GM12891 (cell line): ENCODE results near the gene ASIC3.
A peak's percentile ranks its signal among the peaks of the same experiment; 100 is the strongest.

Source experiments
- DNase-seq: peaks from one replicate; pipeline ENCODE4 v3.0.0; 2011; ENCODE audit warnings: low spot score; ENCODE audit not compliant: insufficient read length
- FAIRE-seq: peaks from 2 replicates; lab custom pipeline; 2011; peaks lifted over from hg19 to GRCh38; lab: Jason Lieb, UNC
- PAX5 ChIP-seq: IDR thresholded peaks from 2 replicates; pipeline ENCODE4 v1.6.1; 2011; ENCODE audit warnings: low read length, moderate library complexity, mild to moderate bottlenecking; ENCODE audit not compliant: insufficient read depth, severe bottlenecking
- POLR2A ChIP-seq: IDR thresholded peaks from 2 replicates; pipeline ENCODE4 v1.6.1; 2011; ENCODE audit warnings: low read depth, low read length, control low read depth
- POLR2AphosphoS5 ChIP-seq: IDR thresholded peaks from 2 replicates; pipeline ENCODE4 v1.6.1; 2011; ENCODE audit warnings: low read depth, low read length, control low read depth
- POU2F2 ChIP-seq: IDR thresholded peaks from 2 replicates; pipeline ENCODE4 v1.6.1; 2011; ENCODE audit warnings: low read depth, mild to moderate bottlenecking, control low read depth, low read length, moderate library complexity
- SPI1 ChIP-seq: IDR thresholded peaks from 2 replicates; pipeline ENCODE4 v1.6.1; 2011; ENCODE audit warnings: low read depth, low read length, control low read depth
- TAF1 ChIP-seq: IDR thresholded peaks from 2 replicates; pipeline ENCODE4 v1.6.1; 2011; ENCODE audit warnings: low read depth, low read length, control low read depth

ASIC3 gene

DNA sequence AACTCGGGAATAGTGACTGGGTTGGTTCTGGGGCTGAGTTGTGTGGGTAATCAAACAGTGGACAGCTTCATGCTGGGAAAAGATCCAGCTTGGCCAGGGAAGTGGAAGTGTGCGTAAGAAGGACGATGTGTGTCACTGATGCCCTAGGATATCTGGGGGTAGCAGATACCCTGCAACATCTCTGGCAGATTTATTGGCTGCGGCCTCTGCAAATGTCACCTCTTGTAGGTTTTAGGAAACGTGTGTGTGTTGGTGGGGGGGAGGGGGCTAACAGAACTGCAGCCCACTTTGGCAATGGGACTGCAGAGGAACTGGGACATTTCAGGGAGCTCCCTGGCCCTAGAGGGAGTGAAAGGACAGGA is 37.0 kb downstream of the ASIC3 start:
- DNase-seq, result no peak
- no peak for FAIRE-seq
- TF ChIP-seq PAX5 (no peak), POU2F2 (no peak), POLR2AphosphoS5 (no peak), TAF1 (no peak), SPI1 (no peak), POLR2A (no peak)

DNA sequence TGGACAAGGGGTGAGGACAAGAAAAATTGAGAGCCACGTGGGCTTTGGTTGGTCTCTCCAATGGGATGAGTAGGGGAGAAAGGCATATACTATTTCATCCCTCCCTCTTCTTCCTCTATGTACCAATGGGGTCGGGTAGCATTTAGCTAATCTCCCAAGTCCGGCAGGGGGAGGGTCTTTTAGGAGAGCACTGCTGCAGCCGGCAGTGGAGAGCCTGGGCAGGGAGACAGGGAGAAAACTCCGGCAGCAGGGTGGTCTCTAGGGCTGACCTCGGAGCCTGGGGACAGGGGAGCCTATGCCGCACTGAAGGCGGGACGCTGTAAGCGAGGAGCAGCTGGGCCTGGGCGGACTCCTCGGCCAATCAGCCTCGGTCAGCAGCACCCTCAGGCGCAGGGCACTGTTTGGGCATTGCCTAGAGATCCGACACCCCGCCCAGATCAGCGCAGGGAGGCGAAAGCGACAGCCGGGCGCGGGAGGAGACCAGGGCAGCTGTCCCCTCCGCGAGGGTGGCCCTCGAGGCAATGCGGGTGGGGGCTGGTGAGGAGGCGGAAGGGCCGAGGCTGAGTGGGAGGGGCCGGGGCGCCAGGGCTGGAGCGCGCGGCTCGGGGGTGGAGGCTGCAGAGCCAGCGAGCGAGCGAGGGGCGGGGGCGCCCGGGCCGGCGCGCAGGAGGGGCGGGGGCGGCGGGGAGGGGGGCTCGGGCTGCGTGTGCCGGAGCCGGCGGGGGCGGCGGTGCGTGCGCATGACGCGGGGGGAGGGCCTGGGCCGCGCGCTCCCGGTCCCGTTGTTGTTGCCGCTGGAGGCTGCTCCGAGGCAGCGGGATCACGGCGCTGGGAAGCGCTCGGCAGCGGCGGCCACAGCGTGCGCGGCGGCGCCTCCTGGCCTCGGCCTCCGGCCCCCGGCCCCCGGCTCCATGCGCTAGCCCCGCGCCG is 37.6 kb downstream of the ASIC3 start, which contains the start of gene AGAP3:
Gene AGAP3 (plus strand): TSS at position 785 of the 930 bp plus-strand sequence. CDS start 267 bp downstream, outside the sequence.
- TF ChIP-seq POU2F2 (no peak), SPI1 (no peak), POLR2AphosphoS5 (no peak), POLR2A (no peak), PAX5 (no peak), TAF1 (no peak)
- DNase-seq (peak; percentile 83), FAIRE-seq (peak; percentile 40)

DNA sequence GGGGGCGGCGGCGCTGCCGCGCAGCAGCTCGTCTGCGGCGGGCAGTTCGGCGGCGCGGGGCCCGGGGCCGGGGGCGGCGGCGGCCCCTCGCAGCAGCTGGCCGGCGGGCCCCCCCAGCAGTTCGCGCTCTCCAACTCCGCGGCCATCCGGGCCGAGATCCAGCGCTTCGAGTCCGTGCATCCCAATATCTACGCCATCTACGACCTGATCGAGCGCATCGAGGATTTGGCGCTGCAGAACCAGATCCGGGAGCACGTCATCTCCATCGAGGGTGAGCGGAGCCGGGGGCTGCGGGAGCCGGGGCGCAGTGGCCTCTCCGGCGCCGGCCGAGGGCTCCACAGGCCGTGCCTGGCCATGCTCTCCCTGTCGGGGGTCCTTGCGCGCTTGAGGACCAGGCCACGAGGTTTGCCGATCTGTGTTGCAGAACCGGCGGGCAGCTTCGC is 38.5 kb downstream of the ASIC3 start:
- TF ChIP-seq POLR2AphosphoS5 (no peak), PAX5 (no peak), POU2F2 (no peak), TAF1 (no peak), POLR2A (no peak), SPI1 (no peak)
- DNase-seq (no peak), FAIRE-seq (peak; percentile 26)

DNA sequence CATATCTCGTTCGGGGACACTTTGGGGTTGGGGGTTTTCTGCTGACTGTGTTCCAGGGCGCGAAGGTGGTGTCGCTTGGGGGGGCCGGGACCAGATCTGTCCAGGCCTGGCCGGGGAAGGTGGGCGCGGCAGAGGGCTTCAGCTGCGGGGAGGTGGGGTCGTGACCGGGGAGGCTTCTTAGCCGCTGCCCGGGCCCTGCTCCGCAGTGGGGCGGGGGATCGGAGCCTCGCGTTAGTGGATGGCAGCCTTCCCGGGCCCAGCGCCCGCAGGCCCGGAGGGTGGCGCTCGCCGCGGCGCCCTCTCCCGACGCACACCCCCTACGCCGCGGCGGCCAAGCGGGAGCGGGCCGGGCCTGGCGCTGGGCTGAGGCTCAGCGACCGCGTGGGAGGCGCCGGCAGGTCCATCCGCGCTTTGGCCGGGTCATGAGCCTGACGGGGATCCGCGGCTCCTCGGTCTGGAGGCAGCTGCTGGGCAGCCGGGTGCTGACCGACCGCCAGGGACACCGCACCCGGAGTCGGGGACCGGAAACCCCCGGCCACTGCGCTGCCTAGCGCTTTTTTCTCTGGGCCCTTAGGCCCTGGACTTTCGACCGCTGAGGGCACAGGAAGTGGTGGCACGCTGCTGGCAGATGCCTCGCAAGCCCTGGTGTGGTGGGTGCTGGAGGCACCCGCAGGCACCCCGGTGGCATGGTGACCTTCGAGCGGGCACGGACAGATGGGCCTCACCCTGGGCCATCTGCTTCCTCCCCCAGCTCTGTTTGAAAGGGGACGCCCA is 39.1 kb downstream of the ASIC3 start:
- DNase-seq (no peak), FAIRE-seq (no peak)
- TF ChIP-seq POLR2A (no peak), POLR2AphosphoS5 (no peak), TAF1 (no peak), POU2F2 (no peak), PAX5 (no peak), SPI1 (no peak)

DNA sequence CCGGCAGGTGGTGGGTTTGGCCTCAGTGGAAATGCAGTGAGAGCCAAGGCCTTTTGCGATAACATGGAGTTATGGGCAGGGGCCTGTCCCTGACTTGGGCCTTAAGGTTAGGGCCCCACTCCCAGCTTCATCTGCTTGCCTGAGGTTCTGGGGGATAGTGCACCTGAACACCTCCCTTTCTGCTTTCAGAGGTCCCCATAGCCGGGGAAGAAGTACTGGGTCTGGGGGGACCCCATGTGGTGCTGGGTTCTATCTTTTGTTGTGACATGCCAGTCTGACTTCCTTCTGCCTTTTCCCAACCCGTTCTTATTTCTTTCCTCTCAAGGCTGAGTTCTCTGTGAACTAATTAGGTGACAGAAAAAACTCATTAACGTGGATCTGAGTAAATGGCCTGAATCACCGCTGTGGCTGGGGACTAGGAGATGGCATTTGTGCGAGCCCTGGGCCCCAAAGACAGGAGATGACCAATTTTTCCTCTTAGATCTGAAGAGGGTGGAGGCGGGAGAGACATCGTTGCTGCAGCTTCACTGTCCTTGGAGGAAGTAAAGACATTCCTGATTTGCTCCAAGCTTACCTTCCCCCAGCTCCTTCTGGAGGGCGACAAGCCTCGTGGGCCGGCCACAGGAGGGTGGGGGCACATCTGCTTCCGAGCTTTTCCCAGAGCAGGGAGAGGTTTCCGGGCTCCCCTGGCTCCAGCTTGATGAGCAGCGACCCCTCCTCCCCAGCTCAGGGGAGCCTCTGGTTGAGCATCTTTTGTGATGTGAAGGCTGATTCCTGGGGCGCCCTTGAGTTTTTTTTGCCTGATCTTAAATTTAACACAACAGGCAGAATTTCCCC is 39.9 kb downstream of the ASIC3 start:
- no peak for TF ChIP-seq TAF1
- TF ChIP-seq SPI1, result no peak
- TF ChIP-seq POLR2AphosphoS5, result no peak
- TF ChIP-seq POU2F2, result no peak
- TF ChIP-seq POLR2A, result no peak
- FAIRE-seq (no peak), DNase-seq (no peak)

DNA sequence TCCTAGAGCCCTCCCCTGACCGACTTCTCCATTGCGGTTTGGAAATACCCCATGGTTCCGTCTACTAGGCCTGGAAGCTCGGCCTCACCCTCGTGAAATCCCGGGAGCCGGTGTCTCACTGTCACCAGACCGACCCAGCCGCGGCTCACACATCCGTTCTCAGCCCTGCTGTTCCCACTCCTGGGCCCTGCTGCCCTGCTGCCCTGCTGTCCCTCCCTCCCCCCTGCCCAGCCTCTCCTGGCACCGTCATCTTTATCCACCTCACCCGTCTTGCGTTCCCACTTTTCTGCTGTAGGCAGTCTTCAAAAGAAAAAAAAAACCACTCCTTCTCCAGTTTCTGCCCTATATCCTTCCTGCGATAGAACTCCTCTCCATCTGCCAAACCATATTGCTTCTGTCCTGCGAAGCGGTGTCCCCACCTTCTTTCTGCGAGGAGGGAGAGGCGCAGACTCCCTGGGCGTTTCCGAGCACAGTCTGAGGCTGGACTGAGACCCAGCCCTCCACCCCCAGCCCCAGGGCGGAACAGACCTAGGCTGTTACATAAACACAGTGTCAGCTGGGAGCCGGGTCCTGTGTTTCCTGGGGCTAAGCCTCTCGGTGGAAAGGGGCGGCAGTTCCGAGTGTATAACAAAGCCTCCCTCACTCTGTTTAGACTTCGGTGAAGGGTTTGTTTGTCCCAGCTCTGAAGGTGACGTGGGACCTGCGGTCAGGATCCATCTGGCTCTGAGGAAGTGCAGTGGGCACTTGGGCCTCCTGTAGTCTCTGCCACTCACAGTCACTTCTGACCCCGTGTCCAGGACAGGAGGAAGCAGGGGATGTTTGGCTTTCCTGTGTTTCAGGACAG is 40.7 kb downstream of the ASIC3 start:
- TF ChIP-seq PAX5 (no peak), SPI1 (no peak), TAF1 (no peak), POLR2AphosphoS5 (no peak), POU2F2 (no peak), POLR2A (no peak)
- FAIRE-seq (no peak), DNase-seq (no peak)

DNA sequence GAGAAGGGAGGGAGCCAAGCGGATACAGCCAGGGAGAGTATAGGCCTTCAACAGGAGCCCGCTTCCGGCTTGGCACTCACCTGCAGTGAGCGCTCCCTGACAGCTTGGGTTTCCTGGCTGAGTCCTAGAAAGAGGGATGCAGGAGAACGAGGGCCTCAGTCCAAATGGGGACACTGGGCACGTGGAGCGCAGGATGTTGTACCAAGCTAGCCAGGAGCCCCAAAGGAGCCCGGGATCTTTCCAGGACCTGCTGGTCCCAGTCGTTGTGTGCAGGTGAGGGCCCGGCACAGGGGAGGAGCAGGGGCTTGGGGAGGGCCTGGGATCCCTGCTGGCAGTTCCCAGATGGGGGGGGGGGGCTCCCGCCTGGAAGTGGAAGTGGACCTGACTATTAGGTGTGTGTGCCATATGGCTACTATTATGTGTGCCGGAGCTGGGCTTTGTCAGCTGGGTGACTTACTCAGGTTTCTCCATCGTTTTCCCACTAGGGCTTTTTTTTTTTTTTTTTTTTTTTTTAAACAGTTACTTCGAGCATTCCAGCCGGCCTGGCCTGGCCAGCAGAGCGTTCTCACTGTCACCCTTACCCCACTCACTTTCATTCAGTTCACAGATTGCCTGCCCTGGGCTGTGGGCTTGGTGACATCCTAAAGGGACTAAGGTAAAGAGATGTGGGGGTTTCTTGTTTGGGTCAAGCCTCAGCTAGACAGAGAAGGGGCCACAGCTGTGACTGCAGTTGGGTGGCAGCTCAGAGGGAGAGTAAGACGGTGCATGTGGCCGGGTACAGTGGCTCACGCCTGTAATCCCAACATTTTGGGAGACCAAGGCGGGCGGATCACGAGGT is 41.8 kb downstream of the ASIC3 start:
- TF ChIP-seq SPI1 (no peak), POLR2AphosphoS5 (no peak), TAF1 (no peak), POU2F2 (no peak), PAX5 (no peak), POLR2A (no peak)
- DNase-seq, result no peak
- no peak for FAIRE-seq
